GM12878 (cell line): Measurements from ENCODE around the gene TAF9. TPM values are rescaled to one million over a fixed set of nuclear protein-coding genes. Genes with fewer than 3 reads are reported as not detected.

Experiments
- ATF7 ChIP-seq: fragments of 450-650 bp; IDR thresholded peaks from 2 replicates; pipeline ENCODE4 v1.6.1; 2016; ENCODE audit warnings: low read depth, mild to moderate bottlenecking
- BCLAF1 ChIP-seq: fragments of 450-650 bp; IDR thresholded peaks from 2 replicates; pipeline ENCODE4 v1.6.1; 2017; ENCODE audit warnings: antibody characterized with exemption, mild to moderate bottlenecking, moderate library complexity
- BRCA1 ChIP-seq: IDR thresholded peaks from 2 replicates; pipeline ENCODE4 v1.6.1; 2011; ENCODE audit warnings: low read depth, low read length, improper control_type of control experiment
- CEBPB ChIP-seq, 2 experiments: fragments of 150-350 bp in 1 of 2; IDR thresholded peaks; 2 replicates each; pipeline ENCODE4 v1.6.1; 2012 to 2014; ENCODE audit warnings: low read depth in 2 of 2, low read length in 2 of 2, borderline replicate concordance in 1 of 2, inconsistent platforms in 1 of 2
- CHD4 ChIP-seq: fragments of 200-600 bp; sonication (generic); IDR thresholded peaks from 2 replicates; pipeline ENCODE4 v1.6.1; 2016; ENCODE audit warnings: mild to moderate bottlenecking
- CREB1 ChIP-seq: IDR thresholded peaks from 2 replicates; pipeline ENCODE4 v1.6.1; 2012; ENCODE audit warnings: low read depth, mild to moderate bottlenecking, inconsistent platforms
- GATAD2B ChIP-seq: fragments of 450-650 bp; conservative IDR thresholded peaks from 2 replicates; pipeline ENCODE4 v1.6.1; 2017; ENCODE audit warnings: low read depth, mild to moderate bottlenecking, moderate library complexity
- IRF4 ChIP-seq: IDR thresholded peaks from 2 replicates; pipeline ENCODE4 v1.6.1; 2011; ENCODE audit warnings: low read depth, low read length
- KAT2A ChIP-seq: conservative IDR thresholded peaks from 2 replicates; pipeline ENCODE4 v1.6.1; 2011; ENCODE audit warnings: low read depth, low read length; ENCODE audit not compliant: control insufficient read depth
- LARP7 ChIP-seq: fragments of 450-650 bp; IDR thresholded peaks from 2 replicates; pipeline ENCODE4 v1.6.1; 2017; ENCODE audit warnings: mild to moderate bottlenecking
- MAX ChIP-seq: IDR thresholded peaks from 2 replicates; pipeline ENCODE4 v1.6.1; 2012; ENCODE audit warnings: low read depth, low read length, improper control_type of control experiment
- MTA2 ChIP-seq: fragments of 450-650 bp; IDR thresholded peaks from 2 replicates; pipeline ENCODE4 v1.6.1; 2016; ENCODE audit warnings: low read depth, mild to moderate bottlenecking, moderate library complexity
- MYC ChIP-seq: IDR thresholded peaks from 2 replicates; pipeline ENCODE4 v1.6.1; 2011; ENCODE audit warnings: mild to moderate bottlenecking, low read length, moderate library complexity, inconsistent platforms; ENCODE audit not compliant: insufficient read depth, insufficient replicate concordance, insufficient read length, severe bottlenecking
- NR2C2 ChIP-seq: IDR thresholded peaks from 2 replicates; pipeline ENCODE4 v1.6.1; 2011; ENCODE audit warnings: borderline replicate concordance, low read depth; ENCODE audit not compliant: control insufficient read depth, insufficient read length
- PAX5 ChIP-seq: IDR thresholded peaks from 2 replicates; pipeline ENCODE4 v1.6.1; 2011; ENCODE audit warnings: low read depth, low read length, borderline replicate concordance
- PRDM15 ChIP-seq: fragments of 450-650 bp; formaldehyde crosslinking; IDR thresholded peaks from 2 replicates; pipeline ENCODE4 v1.4.0; 2020; ENCODE audit warnings: mild to moderate bottlenecking, moderate library complexity
- SMARCA5 ChIP-seq: fragments of 450-650 bp; IDR thresholded peaks from 2 replicates; pipeline ENCODE4 v1.6.1; 2017; ENCODE audit warnings: mild to moderate bottlenecking
- TAF1 ChIP-seq: IDR thresholded peaks from 2 replicates; pipeline ENCODE4 v1.6.1; 2011; ENCODE audit warnings: mild to moderate bottlenecking, low read depth, low read length, borderline replicate concordance
- TARDBP ChIP-seq: IDR thresholded peaks from 2 replicates; pipeline ENCODE4 v1.6.1; 2016; ENCODE audit warnings: borderline replicate concordance
- polyA plus RNA-seq, 11 experiments: library from polyadenylated mRNA; depleted of rRNA in 4 of 11; unstranded in 6 of 11; stranded (reverse) in 5 of 11; fragments of >200 nt; fragmentation: Nextera tagmentation in 4 of 11; fragmentation: Illumina TruSeq in 1 of 11; extraction: Ambion mirVana in 4 of 11; extraction: Trizol in 1 of 11; gene quantifications; 1 replicate in 1 of 11; 2 replicates in 10 of 11; pipeline versions ENCODE4 v1.2.1 to v1.2.3, GENCODE V29; 2011 to 2016; ENCODE audit warnings: inconsistent platforms in 2 of 11, missing spikeins in 2 of 11, low read depth in 1 of 11
- total RNA-seq, 4 experiments: library from RNA; depleted of rRNA in 3 of 4; stranded (reverse); fragments of >200 nt in 3 of 4; fragmentation: Illumina TruSeq in 1 of 4; extraction: Trizol in 1 of 4; gene quantifications; 2 replicates each; pipeline versions ENCODE4 v1.2.1 to v1.2.3, GENCODE V29; 2013 to 2021
- TF ChIP-seq, protein P1 (sequence below): fragments of 450-650 bp; IDR thresholded peaks from 2 replicates; pipeline ENCODE4 v1.6.1; 2017; ENCODE audit warnings: low read depth, mild to moderate bottlenecking, moderate library complexity
- TF ChIP-seq, protein P2 (sequence below): IDR thresholded peaks from 2 replicates; pipeline ENCODE4 v1.6.1; 2011; ENCODE audit warnings: borderline replicate concordance, low read depth, mild to moderate bottlenecking, moderate library complexity, mixed read lengths, low read length; ENCODE audit not compliant: insufficient read depth; ENCODE audit errors: extremely low read length

Gene TAF9
- total and polyA plus RNA-seq, 10 of the 15 experiments (the other 5 are each of a cell fraction or from before 2014, with no cell fraction given) = 64.4 to 318 (median 150) TPM

- TF ChIP-seq BCLAF1 (0 out of 2 replicates have a peak, but pooled peaks have one; percentile 7), MAX (peak; percentile 25; the same call in 1 of the 2 replicates), LARP7 (peak; percentile 50; the same call in 1 of the 2 replicates), IRF4 (no peak), CREB1 (no peak), NR2C2 (no peak), MYC (no peak), TAF1 (no peak), PRDM15 (no peak), ATF7 (no peak), MTA2 (no peak), SMARCA5 (no peak), BRCA1 (no peak), GATAD2B (peak; percentile 56; the same call in 1 of the 2 replicates), CEBPB (IDR thresholded peaks at IDR 0.05; ENCODE audit: borderline replicate concordance in 1 of 2, low read depth in 2 of 2, low read length in 2 of 2) (no peak), CHD4 (no peak), TARDBP (no peak), KAT2A (no peak), PAX5 (no peak)
- TF ChIP-seq, protein P1, sequence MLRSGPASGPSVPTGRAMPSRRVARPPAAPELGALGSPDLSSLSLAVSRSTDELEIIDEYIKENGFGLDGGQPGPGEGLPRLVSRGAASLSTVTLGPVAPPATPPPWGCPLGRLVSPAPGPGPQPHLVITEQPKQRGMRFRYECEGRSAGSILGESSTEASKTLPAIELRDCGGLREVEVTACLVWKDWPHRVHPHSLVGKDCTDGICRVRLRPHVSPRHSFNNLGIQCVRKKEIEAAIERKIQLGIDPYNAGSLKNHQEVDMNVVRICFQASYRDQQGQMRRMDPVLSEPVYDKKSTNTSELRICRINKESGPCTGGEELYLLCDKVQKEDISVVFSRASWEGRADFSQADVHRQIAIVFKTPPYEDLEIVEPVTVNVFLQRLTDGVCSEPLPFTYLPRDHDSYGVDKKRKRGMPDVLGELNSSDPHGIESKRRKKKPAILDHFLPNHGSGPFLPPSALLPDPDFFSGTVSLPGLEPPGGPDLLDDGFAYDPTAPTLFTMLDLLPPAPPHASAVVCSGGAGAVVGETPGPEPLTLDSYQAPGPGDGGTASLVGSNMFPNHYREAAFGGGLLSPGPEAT = no peak
- TF ChIP-seq, protein P2, sequence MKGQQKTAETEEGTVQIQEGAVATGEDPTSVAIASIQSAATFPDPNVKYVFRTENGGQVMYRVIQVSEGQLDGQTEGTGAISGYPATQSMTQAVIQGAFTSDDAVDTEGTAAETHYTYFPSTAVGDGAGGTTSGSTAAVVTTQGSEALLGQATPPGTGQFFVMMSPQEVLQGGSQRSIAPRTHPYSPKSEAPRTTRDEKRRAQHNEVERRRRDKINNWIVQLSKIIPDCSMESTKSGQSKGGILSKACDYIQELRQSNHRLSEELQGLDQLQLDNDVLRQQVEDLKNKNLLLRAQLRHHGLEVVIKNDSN = peak; percentile 84
Observed at GRCh38 chr5:69414885-69415583, 45.7 kb upstream of the TAF9 start, which contains the start of gene MARVELD2 (continued).
